Hypothalamus (tissue), 51 donors: ENCODE measurements around the gene OR2W3.
A peak's percentile ranks its signal among the peaks of the same experiment; 100 is the strongest.

Experiments
- DNase-seq, 51 donors: peaks; one replicate each; lab custom pipeline; 2025; lab: John Stamatoyannopoulos, UW

Gene OR2W3

DNA sequence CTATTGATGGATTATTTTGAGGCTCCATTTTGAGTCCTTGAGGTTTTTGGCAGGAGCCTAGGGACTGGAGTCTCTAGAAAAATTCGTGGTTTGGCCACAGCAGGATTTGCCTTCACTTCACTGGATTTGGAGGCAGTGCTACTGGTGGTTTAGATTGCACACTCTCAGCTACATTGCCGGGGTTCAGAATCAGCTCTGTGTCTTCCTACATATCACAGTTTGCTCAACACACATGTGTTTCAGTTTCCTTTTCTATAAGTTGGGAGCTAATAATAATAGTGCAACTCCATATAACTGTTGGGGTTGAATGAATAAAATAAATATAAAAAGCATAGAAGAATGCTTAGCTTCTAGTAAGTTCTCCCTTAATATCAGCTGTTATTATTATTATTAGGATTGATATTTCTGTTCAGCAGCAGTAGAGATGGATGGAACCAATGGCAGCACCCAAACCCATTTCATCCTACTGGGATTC lies at the start of gene OR2W3:
TSS of gene OR2W3 (plus strand) at position 425 of the 475 bp plus-strand sequence. CDS start at position 425, 0 bp downstream.
- DNase-seq, result no peak

DNA sequence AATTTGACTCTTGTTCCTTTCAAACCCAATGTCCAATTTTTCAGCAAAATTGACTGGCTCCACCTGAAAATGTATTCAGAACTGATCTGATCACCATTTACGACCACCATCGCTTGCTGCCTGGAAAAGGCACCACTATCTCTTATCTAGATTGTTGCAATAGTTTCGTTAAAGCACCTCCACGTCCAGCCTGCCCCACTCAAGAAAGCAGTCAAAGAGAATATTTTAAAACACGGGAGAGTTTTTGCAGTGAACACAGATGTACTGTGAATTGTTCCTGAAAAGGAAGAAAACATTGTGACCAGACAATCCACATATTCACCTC lies 49.7 kb upstream of the OR2W3 start:
- DNase-seq, result no peak

DNA sequence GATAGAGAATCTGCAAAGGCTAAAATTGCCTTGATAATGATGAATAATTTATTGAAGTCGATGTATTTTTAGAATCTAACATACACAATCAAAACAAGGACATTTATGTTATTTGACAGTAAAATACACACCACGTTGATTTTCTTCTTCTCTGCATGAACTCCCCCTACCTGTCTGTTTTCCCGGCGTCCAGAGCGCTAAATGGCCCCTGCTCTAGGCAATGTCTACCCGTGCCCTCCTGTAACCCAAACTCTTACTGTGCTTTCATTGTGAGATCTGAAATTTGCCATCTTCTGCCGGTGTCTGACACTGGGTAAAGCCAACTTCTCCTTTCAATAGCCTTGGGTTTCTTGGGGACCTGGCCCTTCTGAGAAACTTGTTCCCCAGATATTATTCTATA lies 47.0 kb upstream of the OR2W3 start:
- no peak for DNase-seq

DNA sequence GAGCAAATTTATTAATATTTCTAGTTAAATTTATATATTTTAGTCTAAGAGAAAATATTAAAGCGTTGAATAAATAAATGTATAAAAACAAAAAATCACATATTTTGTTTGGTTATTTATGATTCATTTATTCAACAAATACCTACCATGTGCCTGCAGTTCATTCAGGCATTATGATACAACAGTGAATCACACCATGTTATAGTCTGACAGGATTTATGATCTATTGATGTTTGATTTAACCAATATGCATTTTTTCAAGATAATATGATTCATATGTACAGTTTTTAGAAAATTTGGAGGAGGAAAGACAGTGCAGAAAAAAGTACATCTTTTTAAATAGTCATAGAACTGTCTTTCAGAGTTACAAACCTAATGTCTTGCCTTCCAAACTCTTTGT lies 45.8 kb upstream of the OR2W3 start:
- DNase-seq, result no peak

DNA sequence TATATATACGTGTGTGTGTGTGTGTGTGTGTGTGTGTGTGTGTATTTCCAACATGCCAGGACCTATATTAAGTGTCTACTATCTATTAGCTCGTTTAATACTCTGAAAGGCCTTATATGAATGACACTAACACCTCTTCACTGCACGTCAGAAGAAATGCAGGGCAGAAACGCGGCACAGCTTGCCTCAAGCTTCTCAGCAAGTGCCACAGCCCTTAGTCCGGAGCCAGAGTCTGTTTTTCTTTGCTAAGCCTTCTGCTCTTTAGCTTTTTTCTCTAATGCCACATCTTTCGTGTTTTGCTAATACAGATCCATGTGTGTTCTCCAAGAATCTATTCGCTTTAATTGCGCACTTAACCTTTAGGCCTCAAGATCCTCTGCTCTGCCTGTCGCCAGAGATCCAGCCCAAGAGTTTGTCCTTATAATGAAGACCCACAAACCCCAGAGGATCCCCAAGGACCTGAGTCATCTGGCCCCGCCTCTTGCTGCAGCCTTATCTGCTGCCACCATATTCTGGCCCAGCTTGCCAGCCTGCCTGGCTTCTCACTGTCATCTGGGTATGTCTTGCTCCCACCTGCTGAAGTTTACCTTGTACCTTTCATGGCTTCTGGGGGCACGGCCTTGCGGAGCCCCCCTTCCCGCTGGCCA lies 40.4 kb upstream of the OR2W3 start:
- DNase-seq, result no peak

DNA sequence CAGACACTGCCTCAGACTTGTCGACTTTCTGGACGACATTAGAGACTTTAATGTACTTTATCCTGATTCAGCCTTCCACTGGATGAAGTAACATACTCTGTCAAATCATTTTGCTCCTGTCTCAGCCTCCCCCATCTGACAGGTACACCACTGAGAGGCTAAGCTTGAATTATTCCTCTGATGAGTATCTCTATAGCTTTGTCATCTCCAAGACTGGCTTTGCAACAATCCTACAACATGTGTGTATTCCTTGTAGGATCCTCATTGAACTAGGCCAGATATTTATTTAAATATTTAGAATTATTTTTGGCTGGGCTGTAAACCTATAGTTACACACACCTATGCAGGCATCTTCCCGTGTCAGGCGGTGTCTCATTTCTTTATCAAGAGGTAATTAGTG lies 39.5 kb upstream of the OR2W3 start:
- no peak for DNase-seq

DNA sequence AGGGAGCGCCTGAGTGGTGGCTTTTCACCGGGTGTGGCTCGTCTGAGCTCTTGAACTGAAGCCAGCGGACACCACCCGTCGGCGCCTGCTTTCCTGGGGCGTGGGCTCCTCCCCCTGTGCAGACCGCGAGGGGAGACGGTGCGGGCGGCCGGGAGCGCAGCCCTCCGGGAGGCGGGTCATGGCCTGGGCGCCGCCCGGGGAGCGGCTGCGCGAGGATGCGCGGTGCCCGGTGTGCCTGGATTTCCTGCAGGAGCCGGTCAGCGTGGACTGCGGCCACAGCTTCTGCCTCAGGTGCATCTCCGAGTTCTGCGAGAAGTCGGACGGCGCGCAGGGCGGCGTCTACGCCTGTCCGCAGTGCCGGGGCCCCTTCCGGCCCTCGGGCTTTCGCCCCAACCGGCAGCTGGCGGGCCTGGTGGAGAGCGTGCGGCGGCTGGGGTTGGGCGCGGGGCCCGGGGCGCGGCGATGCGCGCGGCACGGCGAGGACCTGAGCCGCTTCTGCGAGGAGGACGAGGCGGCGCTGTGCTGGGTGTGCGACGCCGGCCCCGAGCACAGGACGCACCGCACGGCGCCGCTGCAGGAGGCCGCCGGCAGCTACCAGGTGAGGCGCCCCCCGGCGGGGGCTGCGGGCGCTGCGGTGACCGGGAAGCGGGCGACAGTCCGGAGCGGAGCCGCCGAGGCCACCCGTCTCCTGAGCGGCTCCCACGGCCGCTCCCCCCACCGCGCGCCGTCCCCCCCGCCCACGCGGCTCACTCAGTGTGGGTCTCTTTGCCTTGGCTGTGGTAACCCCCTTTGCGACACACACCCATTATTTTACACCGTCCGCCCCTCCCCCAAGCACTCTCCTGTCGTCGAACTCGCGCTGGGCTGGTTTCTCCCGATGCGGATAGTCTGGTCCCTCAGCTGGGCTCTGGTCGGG lies 38.1 kb upstream of the OR2W3 start, which contains the start of gene TRIM58:
TSS of gene TRIM58 (plus strand) at position 119 of the 916 bp plus-strand sequence. CDS start at position 179, 60 bp downstream.
- DNase-seq, result peak in 7 of 51 donors; percentile 10 to 29 (median 20)

DNA sequence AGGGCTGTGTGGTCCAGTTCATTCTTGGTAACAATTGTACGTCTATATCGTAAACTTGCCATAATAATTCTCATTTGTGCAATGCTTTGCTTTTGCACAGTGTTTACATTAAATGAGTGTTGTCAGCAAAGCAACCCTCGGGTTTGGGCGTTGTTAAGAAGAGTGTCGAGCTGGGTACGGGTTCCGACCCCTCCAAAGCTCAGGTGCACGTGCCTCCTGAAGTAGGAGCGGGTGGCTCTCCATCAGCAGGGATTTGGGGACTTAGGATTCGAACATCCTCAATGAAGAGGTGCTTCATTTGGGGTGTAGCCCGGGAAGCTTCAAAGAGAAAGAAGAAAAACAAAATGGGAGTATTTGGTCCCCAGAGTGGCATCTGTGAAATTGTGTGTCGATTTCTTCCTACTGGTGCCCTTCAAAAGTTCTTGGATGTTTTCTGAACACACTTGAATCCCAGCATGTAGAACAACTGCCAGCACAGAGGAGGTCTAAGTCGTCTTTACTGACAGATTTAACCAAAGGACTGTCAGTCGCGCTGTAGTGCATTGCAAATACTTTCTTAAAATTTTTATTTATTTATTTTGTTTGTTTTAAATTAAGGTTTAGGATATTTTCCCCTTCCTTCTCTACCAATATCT lies 37.3 kb upstream of the OR2W3 start:
- DNase-seq, result no peak

DNA sequence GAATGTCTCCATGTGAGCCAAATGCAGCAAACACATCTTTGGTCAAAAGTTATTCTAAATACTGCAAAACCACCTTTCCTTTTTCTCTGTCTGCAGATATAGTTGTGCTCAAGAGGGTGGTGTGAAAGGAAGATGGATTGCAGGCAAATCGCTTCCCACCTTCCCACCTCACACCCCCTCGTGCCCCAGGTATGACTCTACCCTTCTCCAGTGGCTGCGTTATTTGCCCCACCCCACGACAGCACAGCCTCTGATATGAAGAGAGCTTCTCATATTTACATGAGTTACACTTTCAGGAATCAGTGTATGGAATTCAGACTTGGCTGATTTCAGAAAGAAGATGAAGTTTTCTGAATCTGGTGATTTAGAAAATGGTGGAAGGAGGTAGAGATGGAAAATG lies 32.6 kb upstream of the OR2W3 start:
- no peak for DNase-seq

DNA sequence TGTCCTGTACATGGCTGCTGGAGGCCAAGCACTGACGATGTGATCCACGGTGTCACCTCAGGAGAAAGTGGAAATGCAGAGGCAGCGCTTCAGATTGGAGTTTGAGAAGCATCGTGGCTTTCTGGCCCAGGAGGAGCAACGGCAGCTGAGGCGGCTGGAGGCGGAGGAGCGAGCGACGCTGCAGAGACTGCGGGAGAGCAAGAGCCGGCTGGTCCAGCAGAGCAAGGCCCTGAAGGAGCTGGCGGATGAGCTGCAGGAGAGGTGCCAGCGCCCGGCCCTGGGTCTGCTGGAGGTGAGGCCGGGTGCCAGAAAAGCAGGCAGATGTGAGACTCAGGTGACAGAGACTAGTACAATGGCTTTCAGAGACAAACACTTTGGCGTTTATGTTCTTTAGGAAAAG lies 30.7 kb upstream of the OR2W3 start:
- no peak for DNase-seq

DNA sequence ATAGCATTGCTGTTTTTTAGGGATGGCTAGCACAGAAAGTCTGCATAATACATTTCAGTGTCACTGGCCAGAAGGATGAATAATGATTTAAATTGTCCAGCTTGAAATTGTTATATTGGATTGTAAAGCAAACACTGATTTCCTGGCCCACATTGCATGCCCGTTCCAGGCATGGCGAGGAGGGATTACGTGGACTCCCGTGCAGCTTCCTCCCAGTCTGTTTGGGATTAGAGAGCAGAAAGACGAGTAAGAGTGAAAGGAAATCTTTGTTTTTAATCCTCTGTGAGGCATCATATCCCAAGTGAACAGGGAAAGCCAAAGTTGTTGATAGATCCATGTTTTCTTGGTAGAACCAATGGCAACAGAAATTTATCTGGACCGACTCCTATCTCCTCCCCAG lies 30.0 kb upstream of the OR2W3 start:
- DNase-seq, result no peak

DNA sequence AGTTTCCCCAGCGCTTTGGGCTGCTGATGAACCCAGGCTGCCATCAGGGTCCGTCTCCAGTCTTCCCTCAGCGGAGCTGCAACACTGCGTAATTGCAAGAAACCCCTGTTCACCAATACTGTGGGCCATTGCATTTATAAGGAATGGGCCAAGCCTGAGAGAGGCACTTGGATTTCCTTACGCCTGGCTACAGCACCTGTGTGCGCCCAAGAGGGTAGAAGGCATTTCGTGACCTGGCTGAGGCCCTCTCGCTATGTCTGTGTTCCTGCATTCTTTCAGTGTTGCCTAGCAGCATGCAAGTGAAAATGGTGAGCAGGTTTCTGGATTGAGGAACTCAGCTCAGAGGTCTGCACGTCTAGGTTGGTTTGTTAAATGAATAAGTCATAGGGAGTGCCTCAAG lies 12.0 kb upstream of the OR2W3 start:
- no peak for DNase-seq

DNA sequence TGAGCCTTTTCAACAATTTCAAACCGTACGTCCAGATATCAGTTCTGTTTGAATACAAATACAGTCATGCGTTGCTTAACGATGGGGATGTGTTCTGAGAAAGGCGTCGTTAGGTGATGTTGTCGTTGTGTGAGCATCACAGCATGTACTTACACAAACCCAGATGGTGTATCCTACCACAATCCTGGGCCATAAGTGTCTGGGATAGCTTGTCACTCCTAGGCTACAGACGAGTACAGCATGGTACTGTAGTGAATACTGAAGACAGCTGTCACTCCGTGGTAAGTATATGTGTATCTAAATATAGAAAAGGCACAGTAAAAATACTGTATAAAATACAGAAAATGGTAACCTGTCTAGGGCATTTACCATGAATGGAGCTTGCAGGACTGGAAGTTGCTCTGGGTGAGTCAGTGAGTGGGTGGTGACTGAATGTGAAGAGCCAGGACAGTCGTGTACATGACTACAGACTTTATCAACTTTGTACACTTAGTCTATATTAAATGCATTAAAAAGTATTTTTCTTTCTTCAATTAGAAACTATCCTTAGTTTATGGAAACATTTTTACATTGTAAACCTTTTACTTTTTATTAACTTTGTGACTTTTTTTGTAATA lies 10.5 kb upstream of the OR2W3 start:
- peak in 1 of 51 donors; percentile 14 for DNase-seq

DNA sequence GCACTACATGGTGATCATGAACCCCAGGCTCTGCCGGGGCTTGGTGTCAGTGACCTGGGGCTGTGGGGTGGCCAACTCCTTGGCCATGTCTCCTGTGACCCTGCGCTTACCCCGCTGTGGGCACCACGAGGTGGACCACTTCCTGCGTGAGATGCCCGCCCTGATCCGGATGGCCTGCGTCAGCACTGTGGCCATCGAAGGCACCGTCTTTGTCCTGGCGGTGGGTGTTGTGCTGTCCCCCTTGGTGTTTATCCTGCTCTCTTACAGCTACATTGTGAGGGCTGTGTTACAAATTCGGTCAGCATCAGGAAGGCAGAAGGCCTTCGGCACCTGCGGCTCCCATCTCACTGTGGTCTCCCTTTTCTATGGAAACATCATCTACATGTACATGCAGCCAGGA lies 589 bp downstream of the OR2W3 start:
- DNase-seq, result no peak

DNA sequence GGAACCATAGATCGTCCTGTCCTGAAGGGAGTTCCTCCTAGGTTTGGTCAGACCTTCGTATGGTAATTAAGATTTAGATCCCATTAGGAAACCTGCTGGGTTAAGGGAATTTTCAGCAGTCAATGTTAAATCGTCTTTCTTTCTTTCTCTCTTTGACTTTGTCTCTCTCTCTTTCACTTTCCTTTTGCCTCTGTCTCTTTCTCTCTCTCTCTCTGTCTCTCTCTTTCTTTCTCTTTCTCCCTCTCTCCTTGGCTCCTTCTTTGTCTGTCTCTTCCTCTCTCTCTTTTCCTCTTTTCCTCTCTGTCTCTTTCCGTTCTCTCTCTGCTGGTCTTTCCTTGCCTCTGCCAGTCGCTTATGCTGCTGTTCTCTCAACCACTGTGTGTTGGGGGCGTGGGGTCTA lies 8.7 kb downstream of the OR2W3 start:
- DNase-seq, result no peak

DNA sequence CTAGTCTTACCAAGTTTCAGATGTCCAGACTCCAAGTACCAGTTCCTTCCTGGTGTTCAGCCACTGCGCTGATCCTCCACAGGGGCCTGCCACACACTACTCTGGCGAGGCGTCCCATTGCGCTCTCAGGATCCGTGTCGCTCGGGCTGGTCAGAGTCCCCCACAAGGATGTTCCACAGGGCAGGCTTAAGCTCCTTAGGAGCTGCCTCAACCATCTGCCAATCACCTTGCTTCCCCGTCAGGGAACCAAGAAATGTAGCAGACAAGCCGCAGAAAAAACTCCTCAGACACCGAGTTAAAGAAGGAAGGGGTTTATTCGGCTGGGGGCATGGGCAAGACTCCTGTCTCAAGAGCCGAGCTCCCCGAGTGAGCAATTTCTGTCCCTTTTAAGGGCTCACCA lies 9.8 kb downstream of the OR2W3 start:
- DNase-seq, result no peak

DNA sequence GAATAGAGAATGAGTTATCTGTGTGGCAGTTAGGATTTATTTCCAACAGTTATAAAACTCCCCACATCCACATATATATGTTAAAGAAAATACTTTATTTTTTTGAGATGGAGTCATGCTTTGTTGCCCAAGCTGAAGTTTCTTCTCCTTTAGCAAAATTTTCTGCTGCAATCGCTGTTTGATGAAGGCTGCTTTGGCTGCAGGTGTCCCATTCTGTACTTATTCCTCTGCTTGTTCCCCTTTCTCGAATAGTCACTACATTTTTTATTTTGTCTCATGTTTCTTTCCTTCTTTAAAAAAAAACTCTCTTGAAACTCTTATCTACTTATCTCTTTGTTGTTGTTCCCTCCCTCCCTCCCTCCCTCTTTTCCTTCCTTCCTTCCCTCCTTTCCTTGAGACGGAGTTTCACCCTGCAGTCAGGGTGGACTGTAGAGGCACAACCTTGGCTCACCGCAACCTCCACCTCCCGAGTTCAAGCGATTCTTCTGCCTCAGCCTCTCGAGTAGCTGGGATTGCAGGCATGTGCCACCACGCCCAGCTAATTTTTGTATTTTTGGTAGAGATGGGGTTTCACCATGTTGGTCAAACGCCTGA lies 10.6 kb downstream of the OR2W3 start:
- DNase-seq, result no peak

DNA sequence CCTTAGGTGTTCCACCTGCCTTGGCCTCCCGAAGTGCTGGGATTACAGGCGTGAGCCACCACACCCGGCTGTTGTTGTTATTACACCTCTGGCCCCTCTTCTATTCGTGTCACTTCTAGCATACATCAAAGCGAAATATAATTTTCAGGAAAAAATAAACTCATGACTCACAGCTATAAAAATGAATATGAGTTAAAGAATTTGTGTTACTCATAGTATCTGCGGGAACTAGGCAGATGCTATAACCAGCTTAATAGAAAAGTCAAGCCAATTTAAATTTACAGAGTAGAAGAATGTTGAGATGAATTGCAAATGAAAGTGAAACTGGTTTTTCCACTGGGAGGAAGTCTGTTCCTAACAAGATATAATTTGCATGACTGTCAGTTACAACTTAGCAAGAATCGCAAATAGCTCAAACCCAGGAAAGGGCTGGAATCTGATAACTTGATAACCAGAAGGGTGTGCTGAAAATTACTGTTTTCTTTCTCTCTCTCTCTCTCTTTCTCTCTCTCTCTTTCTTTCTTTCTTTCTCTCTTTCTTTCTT lies 11.2 kb downstream of the OR2W3 start:
- DNase-seq, result no peak

DNA sequence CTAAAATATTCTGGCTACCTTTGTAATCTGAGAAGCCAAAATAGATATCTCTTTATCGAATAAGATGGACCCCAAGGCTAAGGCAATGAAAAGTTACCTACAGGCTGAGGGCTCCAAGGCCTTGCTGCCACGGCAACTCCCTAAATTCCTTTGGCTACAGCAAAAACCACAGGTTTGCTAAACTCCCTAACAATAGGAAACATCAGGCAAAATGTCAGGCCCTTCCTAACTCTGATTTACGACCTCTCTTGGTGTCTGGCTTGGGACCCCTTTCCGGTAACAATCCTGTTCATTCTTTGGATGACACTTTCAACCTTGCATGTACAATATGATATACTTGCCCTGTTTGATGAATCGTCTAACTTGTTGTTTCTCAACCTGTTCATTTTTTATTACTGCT lies 13.4 kb downstream of the OR2W3 start:
- no peak for DNase-seq

DNA sequence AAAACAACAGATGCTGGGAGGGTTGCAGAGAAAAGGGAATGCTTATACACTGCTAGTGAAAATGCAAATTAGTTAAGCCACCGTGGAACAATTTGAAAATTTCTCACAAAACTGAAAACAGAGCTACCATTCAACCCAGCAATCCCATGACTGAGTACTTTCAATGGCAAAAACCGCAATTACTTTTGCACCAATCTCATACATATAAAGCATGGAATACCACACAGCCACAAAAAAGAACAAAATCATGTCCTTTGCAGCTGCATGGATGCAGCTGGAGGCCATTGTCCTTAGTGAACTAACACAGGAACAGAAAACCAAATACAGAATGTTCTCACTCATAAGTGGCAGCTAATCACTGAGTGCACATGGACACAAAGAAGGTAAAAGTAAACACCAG lies 18.4 kb downstream of the OR2W3 start:
- no peak for DNase-seq
